ENCODE results near the gene AUTS2.

Gene AUTS2

GRCh38 chr7:69599955-69600709 lies 1.9 kb downstream of the AUTS2 start:
- no peak for DNase-seq (ENCODE audit: low read depth in 2 of 2)

DNA sequence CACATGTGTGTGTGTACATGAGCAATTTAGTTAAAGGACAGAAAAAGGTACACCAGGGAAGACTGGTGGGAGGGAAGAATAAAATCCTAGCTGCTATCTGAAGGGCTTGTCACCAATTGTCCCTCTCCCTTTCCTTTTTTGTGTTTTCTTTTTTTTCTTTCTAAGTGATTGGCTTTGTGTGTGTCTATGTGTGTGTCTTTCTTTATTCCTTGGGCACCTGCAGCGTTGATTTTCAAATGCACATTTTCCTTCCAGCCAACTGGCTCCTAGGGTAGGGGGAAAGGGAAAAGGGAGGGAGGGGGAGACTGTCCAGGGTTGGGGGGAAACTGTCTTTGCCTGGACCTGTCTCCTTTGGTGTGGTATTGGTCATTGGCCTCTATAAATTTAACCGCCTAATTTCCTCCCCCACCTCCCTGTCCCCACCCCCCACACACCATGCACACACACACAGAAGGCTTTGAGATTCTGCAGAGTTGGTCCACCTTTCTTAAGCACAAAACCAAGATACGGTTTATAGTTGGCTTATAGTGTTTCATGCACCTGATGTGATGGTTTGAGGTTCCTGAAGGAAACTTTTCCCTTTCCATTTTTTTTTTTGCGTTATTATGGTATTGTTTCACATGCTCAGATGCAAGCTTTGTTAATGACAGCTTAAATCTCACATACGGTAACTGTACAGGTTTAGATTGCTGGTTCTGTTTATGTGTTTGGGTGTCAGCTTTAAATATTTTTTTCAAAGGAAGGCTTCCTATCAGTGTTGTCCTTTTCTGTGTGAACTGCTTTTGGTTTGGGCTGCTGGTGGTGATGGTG lies 2.6 kb downstream of the AUTS2 start:
- DNase-seq (ENCODE audit: low read depth in 2 of 2) = no peak

GRCh38 chr7:69602522-69602921 lies 4.2 kb downstream of the AUTS2 start:
- no peak for DNase-seq (ENCODE audit: low read depth in 2 of 2)

DNA sequence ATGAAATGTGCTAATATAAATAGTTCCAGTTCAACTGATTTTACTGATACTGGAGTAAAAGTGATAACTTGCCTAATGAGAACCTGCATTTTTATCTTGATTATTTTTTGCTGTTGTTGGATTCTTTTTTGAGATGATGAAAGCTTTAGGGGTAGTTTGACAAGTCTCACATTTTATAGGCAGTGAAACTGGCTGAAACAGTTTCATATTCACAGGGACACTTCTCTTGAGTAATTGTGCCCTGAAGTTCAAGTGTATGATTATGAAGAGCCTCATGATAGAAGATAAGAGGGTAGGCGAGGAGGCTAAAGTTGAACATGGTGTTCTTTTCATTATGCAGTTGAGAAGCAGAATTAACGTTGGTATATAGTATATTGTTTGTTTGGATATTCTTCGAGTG lies 5.1 kb downstream of the AUTS2 start:
- DNase-seq (ENCODE audit: low read depth in 2 of 2) = no peak

- DNase-seq (ENCODE audit: low read depth in 2 of 2) = no peak
These were observed 5.7 kb downstream of the AUTS2 start for GRCh38 chr7:69603937-69604494.

DNA sequence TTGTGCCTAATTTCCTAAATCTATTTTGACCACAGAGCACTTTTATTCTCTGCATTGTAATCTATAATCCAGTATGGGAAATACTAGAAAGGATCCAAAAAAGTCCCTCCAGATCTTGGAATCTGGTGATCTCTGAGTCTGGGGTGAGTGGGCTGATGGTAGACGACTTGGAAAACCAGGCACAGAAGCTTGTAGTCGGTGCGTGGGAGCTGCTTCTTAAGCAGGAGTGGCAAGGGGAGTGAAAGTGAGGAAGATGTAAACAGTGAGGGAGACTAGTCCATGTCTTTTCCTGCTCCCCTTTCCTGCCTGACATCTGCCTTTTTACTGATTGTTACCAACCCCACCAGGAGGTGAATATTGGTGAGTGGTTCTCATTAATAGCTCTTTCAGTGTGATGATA lies 6.8 kb downstream of the AUTS2 start:
- no peak for DNase-seq (ENCODE audit: low read depth in 2 of 2)

- DNase-seq (ENCODE audit: low read depth in 2 of 2) = no peak
These were observed 7.3 kb downstream of the AUTS2 start for GRCh38 chr7:69605546-69605945.

- no peak for DNase-seq (ENCODE audit: low read depth in 2 of 2)
These were observed 9.8 kb downstream of the AUTS2 start for GRCh38 chr7:69608049-69608448.

- DNase-seq (ENCODE audit: low read depth in 2 of 2) = no peak
These were observed 10.6 kb downstream of the AUTS2 start for GRCh38 chr7:69608878-69609277.

GRCh38 chr7:69609541-69610373 lies 11.5 kb downstream of the AUTS2 start:
- DNase-seq (ENCODE audit: low read depth in 2 of 2) = no peak

- no peak for DNase-seq (ENCODE audit: low read depth in 2 of 2)
These were observed 12.3 kb downstream of the AUTS2 start for GRCh38 chr7:69610374-69611084.

GRCh38 chr7:69612981-69613380 lies 14.7 kb downstream of the AUTS2 start:
- no peak for DNase-seq (ENCODE audit: low read depth in 2 of 2)

DNA sequence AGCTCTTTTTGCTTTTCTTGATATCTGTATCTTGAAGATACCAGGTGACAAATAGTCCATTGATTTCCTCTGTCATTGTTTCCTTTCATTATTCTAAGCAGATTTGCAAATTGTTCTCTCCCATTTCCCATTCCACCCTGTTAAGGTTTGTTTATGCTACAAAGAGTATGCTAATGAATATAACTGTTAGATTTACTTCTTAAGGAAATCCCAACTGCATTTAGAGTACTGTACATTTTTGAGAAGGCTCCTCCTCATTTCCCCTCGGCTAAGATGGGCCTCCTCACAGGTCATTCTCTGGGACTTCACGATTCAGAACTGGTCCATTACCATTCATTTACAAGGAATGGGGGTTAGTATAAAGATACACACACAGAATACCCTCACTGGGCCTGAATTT lies 15.6 kb downstream of the AUTS2 start:
- DNase-seq (ENCODE audit: low read depth in 2 of 2) = no peak

- no peak for DNase-seq (ENCODE audit: low read depth in 2 of 2)
These were observed 17.4 kb downstream of the AUTS2 start for GRCh38 chr7:69615685-69616084.

GRCh38 chr7:69617364-69617763 lies 19.1 kb downstream of the AUTS2 start:
- DNase-seq (ENCODE audit: low read depth in 2 of 2) = no peak

DNA sequence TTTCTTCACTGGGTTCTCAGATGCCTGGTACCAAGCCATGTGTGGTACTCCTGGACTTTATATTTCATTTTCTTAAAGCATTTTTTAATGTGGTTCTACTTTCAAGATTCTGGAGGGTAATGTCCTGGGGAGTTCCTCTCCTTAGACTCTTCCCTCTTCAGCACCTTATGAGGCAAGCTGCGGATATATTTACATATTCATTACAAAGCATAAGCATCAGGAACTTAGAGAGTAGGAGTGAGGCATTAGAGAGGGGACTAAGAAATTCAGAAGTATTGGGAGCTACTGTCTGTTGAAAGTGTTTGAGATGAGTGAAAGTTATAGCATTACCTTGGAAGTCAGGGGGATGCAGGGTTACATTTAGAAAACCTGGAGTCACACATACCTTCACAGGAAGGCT lies 20.8 kb downstream of the AUTS2 start:
- no peak for DNase-seq (ENCODE audit: low read depth in 2 of 2)

- no peak for DNase-seq (ENCODE audit: low read depth in 2 of 2)
These were observed 21.4 kb downstream of the AUTS2 start for GRCh38 chr7:69619635-69620034.

DNA sequence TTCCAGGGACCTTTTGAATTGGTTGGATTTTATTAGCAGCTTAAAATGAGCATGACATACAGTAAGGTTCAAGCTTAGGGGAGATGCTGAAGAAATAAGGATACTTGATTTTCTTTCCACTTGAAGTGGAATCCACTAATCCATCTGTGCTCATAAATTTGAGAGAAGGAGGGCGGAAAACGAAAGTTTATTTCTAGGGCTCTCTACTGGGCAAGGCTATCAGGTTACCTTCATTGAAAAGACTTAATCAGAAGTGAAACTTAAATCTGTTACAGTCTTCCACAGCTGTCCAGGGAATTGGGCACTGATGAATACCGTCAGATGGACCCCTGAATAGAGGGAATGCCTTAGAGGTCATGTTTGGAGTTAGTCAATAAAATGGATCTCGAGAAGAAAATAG lies 21.8 kb downstream of the AUTS2 start:
- no peak for DNase-seq (ENCODE audit: low read depth in 2 of 2)

GRCh38 chr7:69620650-69621049 lies 22.4 kb downstream of the AUTS2 start:
- no peak for DNase-seq (ENCODE audit: low read depth in 2 of 2)

GRCh38 chr7:69622014-69622835 lies 23.9 kb downstream of the AUTS2 start:
- no peak for DNase-seq (ENCODE audit: low read depth in 2 of 2)

- DNase-seq (ENCODE audit: low read depth in 2 of 2) = no peak
These were observed 24.7 kb downstream of the AUTS2 start for GRCh38 chr7:69622960-69623359.
